ENCODE data around the gene C9orf57. TPM values are rescaled to one million over a fixed set of nuclear protein-coding genes. Genes with fewer than 3 reads are reported as not detected.

C9orf57 gene
- total and polyA plus RNA-seq, 5 donors: not detected

GRCh38 chr9:72044095-72044494 is 16.3 kb downstream of the C9orf57 start:
- intact Hi-C loops (cut with DNase I): loop anchor here in 1 of 4 donors (5.0 kb wide), 1 partner anchor 228 kb away; no protein-coding TSS in a partner anchor
- ATAC-seq (no peak), DNase-seq (no peak)
- 75% methylated on average over 4 of the region's 4 CpGs for WGBS
- Histone ChIP-seq H3K27me3 (ENCODE audit: control insufficient read depth, insufficient read depth) (no peaks in the 10 kb centered on the region), H3K4me3 (ENCODE audit: low read length) (no peak overlapping the region), H3K27ac (ENCODE audit: low read length) (no peak overlapping the region), H3K4me1 (ENCODE audit: control insufficient read depth, insufficient read depth, low read length) (peaks cover 2% of the 10 kb centered on the region), H3K9me3 (ENCODE audit: control insufficient read depth, low read length) (no peaks in the 10 kb centered on the region)

- ATAC-seq (no peak), DNase-seq (no peak)
- intact Hi-C loops (cut with DNase I): loop anchor here in 1 of 4 donors (5.0 kb wide), 1 partner anchor 229 kb away; no protein-coding TSS in a partner anchor
- Histone ChIP-seq H3K27ac (ENCODE audit: low read length) (no peak overlapping the region), H3K27me3 (ENCODE audit: control insufficient read depth, insufficient read depth) (no peaks in the 10 kb centered on the region), H3K9me3 (ENCODE audit: control insufficient read depth, low read length) (no peaks in the 10 kb centered on the region), H3K4me1 (ENCODE audit: control insufficient read depth, insufficient read depth, low read length) (peaks cover 2% of the 10 kb centered on the region), H3K4me3 (ENCODE audit: low read length) (no peak overlapping the region)
- 95% methylated on average over 2 of the region's 2 CpGs for WGBS
These were observed 16.8 kb downstream of the C9orf57 start for GRCh38 chr9:72043576-72043975.

- peaks cover 2% of the 10 kb centered on the region for H3K4me1 ChIP-seq (ENCODE audit: control insufficient read depth, insufficient read depth, low read length)
- no peak overlapping the region for H3K27ac ChIP-seq (ENCODE audit: low read length)
- WGBS: 92% methylated on average over 3 of the region's 3 CpGs
- intact Hi-C loops (cut with DNase I): loop anchor here in 1 of 4 donors (5.0 kb wide), 1 partner anchor 229 kb away; no protein-coding TSS in a partner anchor
- H3K27me3 ChIP-seq (ENCODE audit: control insufficient read depth, insufficient read depth): no peaks in the 10 kb centered on the region
- DNase-seq: no peak
- ATAC-seq: no peak
- H3K4me3 ChIP-seq (ENCODE audit: low read length): no peak overlapping the region
- H3K9me3 ChIP-seq (ENCODE audit: control insufficient read depth, low read length): no peaks in the 10 kb centered on the region
These were observed 17.5 kb downstream of the C9orf57 start for GRCh38 chr9:72042928-72043327.

- peak; percentile 30 to 47 for ATAC-seq
- no peak overlapping the region for H3K4me3 ChIP-seq (ENCODE audit: low read length)
- no peaks in the 10 kb centered on the region for H3K9me3 ChIP-seq (ENCODE audit: control insufficient read depth, low read length)
- intact Hi-C loops (cut with DNase I): loop anchor here in 1 of 4 donors (5.0 kb wide), 1 partner anchor 231 kb away; no protein-coding TSS in a partner anchor
- 16% methylated on average over 7 of the region's 7 CpGs for WGBS
- peaks cover 2% of the 10 kb centered on the region for H3K4me1 ChIP-seq (ENCODE audit: control insufficient read depth, insufficient read depth, low read length)
- peak; percentile 59 to 69 (median 66) for DNase-seq
- H3K27ac ChIP-seq (ENCODE audit: low read length): no peak overlapping the region
- H3K27me3 ChIP-seq (ENCODE audit: control insufficient read depth, insufficient read depth): no peaks in the 10 kb centered on the region
These were observed 18.6 kb downstream of the C9orf57 start for GRCh38 chr9:72041775-72042194.

- ATAC-seq: no peak
- Histone ChIP-seq H3K4me3 (ENCODE audit: low read length) (no peak overlapping the region), H3K9me3 (ENCODE audit: control insufficient read depth, low read length) (no peaks in the 10 kb centered on the region), H3K27me3 (ENCODE audit: control insufficient read depth, insufficient read depth) (no peaks in the 10 kb centered on the region), H3K4me1 (ENCODE audit: control insufficient read depth, insufficient read depth, low read length) (peaks cover 2% of the 10 kb centered on the region), H3K27ac (ENCODE audit: low read length) (no peak overlapping the region)
- no peak for DNase-seq
- WGBS: 66% methylated on average over 3 of the region's 3 CpGs
- intact Hi-C loops (cut with DNase I): loop anchor here in 1 of 4 donors (5.0 kb wide), 1 partner anchor 231 kb away; no protein-coding TSS in a partner anchor
These were observed 19.0 kb downstream of the C9orf57 start for GRCh38 chr9:72041369-72041768.

GRCh38 chr9:72039532-72039931 is 20.9 kb downstream of the C9orf57 start:
- DNase-seq (no peak), ATAC-seq (no peak)
- peaks cover 2% of the 10 kb centered on the region for H3K4me1 ChIP-seq (ENCODE audit: control insufficient read depth, insufficient read depth, low read length)
- no peak overlapping the region for H3K4me3 ChIP-seq (ENCODE audit: low read length)
- H3K27me3 ChIP-seq (ENCODE audit: control insufficient read depth, insufficient read depth): no peaks in the 10 kb centered on the region
- no peaks in the 10 kb centered on the region for H3K9me3 ChIP-seq (ENCODE audit: control insufficient read depth, low read length)
- WGBS: 88% methylated on average over 8 of the region's 8 CpGs
- intact Hi-C loops (cut with DNase I): loop anchor here (2.0 to 10.0 kb wide), 3 partner anchors 231 to 785 kb away; no protein-coding TSS in a partner anchor
- H3K27ac ChIP-seq (ENCODE audit: low read length): no peak overlapping the region

- no peaks in the 10 kb centered on the region for H3K9me3 ChIP-seq (ENCODE audit: control insufficient read depth, low read length)
- no peak overlapping the region for H3K4me3 ChIP-seq (ENCODE audit: low read length)
- peak; percentile 85 to 89 for ATAC-seq
- H3K27ac ChIP-seq (ENCODE audit: low read length): no peak overlapping the region
- 19% methylated on average over 13 of the region's 13 CpGs for WGBS
- DNase-seq: peak; percentile 63 to 83 (median 82)
- no peaks in the 10 kb centered on the region for H3K27me3 ChIP-seq (ENCODE audit: control insufficient read depth, insufficient read depth)
- H3K4me1 ChIP-seq (ENCODE audit: control insufficient read depth, insufficient read depth, low read length): peaks cover 2% of the 10 kb centered on the region
- intact Hi-C loops (cut with DNase I): loop anchor here (2.0 to 10.0 kb wide), 3 partner anchors 232 to 786 kb away; no protein-coding TSS in a partner anchor
These were observed 21.5 kb downstream of the C9orf57 start for GRCh38 chr9:72038890-72039410.

GRCh38 chr9:72038408-72038807 is 22.0 kb downstream of the C9orf57 start:
- WGBS: 58% methylated on average over 4 of the region's 4 CpGs

GRCh38 chr9:72037571-72037970 is 22.8 kb downstream of the C9orf57 start:
- WGBS: 51% methylated on average over 4 of the region's 4 CpGs
- no peak overlapping the region for H3K27ac ChIP-seq (ENCODE audit: low read length)
- peak in 1 of 2 donors; percentile 44 for ATAC-seq
- no peak overlapping the region for H3K4me3 ChIP-seq (ENCODE audit: low read length)
- intact Hi-C loops (cut with DNase I): loop anchor here in 1 of 4 donors (10.0 kb wide), 1 partner anchor 787 kb away; no protein-coding TSS in a partner anchor
- H3K27me3 ChIP-seq (ENCODE audit: control insufficient read depth, insufficient read depth): no peaks in the 10 kb centered on the region
- no peak for DNase-seq
- H3K4me1 ChIP-seq (ENCODE audit: control insufficient read depth, insufficient read depth, low read length): peaks cover 2% of the 10 kb centered on the region
- no peaks in the 10 kb centered on the region for H3K9me3 ChIP-seq (ENCODE audit: control insufficient read depth, low read length)

More at GRCh38 chr9:72038408-72038807, 22.0 kb downstream of the C9orf57 start:
- Histone ChIP-seq H3K27ac (ENCODE audit: low read length) (no peak overlapping the region), H3K9me3 (ENCODE audit: control insufficient read depth, low read length) (no peaks in the 10 kb centered on the region), H3K4me1 (ENCODE audit: control insufficient read depth, insufficient read depth, low read length) (peaks cover 2% of the 10 kb centered on the region), H3K27me3 (ENCODE audit: control insufficient read depth, insufficient read depth) (no peaks in the 10 kb centered on the region), H3K4me3 (ENCODE audit: low read length) (no peak overlapping the region)
- DNase-seq (peak in 1 of 3 donors; percentile 60), ATAC-seq (peak; percentile 22 to 40)
- intact Hi-C loops (cut with DNase I): loop anchor here (2.0 to 10.0 kb wide), 3 partner anchors 232 to 786 kb away; no protein-coding TSS in a partner anchor

GRCh38 chr9:72030767-72031166 is 29.6 kb downstream of the C9orf57 start:
- no peak overlapping the region for H3K27ac ChIP-seq (ENCODE audit: low read length)
- 87% methylated on average over 2 of the region's 2 CpGs for WGBS
- H3K4me1 ChIP-seq (ENCODE audit: control insufficient read depth, insufficient read depth, low read length): peaks cover 1% of the 10 kb centered on the region
- no peak for DNase-seq
- no peaks in the 10 kb centered on the region for H3K9me3 ChIP-seq (ENCODE audit: control insufficient read depth, low read length)
- no peak for ATAC-seq
- H3K27me3 ChIP-seq (ENCODE audit: control insufficient read depth, insufficient read depth): no peaks in the 10 kb centered on the region
- H3K4me3 ChIP-seq (ENCODE audit: low read length): no peak overlapping the region
- intact Hi-C loops (cut with DNase I): loop anchor here in 1 of 4 donors (10.0 kb wide), 1 partner anchor 794 kb away; no protein-coding TSS in a partner anchor

GRCh38 chr9:72029986-72030385 is 30.4 kb downstream of the C9orf57 start:
- no peaks in the 10 kb centered on the region for H3K9me3 ChIP-seq (ENCODE audit: control insufficient read depth, low read length)
- DNase-seq: no peak
- H3K27me3 ChIP-seq (ENCODE audit: control insufficient read depth, insufficient read depth): no peaks in the 10 kb centered on the region
- H3K4me1 ChIP-seq (ENCODE audit: control insufficient read depth, insufficient read depth, low read length): peaks cover 1% of the 10 kb centered on the region
- intact Hi-C loops (cut with DNase I): loop anchor here in 3 of 4 donors (5.0 to 10.0 kb wide), 4 partner anchors 218 to 795 kb away; no protein-coding TSS in a partner anchor
- no peak for ATAC-seq
- WGBS: 94% methylated on average over 1 of the region's 1 CpG
- H3K27ac ChIP-seq (ENCODE audit: low read length): no peak overlapping the region
- no peak overlapping the region for H3K4me3 ChIP-seq (ENCODE audit: low read length)
